Stimulated activated CD4-positive, alpha-beta T cell treated with anti-CD3 and anti-CD28 coated beads, Interleukin-12 subunit alpha, Interleukin-12 subunit beta, amount 100 ng/mL, for 4 hours (primary cell): ENCODE data around the gene DHX30.
"Not testable (repeated sequence)": the region's sequence is repeated elsewhere in the genome, so short reads cannot be mapped to it uniquely, and the experiment has no call there.

Experiments used
- DNase-seq: peaks from one replicate; pipeline ENCODE4 v3.0.0-alpha.2; 2020

The DHX30 gene

DNA sequence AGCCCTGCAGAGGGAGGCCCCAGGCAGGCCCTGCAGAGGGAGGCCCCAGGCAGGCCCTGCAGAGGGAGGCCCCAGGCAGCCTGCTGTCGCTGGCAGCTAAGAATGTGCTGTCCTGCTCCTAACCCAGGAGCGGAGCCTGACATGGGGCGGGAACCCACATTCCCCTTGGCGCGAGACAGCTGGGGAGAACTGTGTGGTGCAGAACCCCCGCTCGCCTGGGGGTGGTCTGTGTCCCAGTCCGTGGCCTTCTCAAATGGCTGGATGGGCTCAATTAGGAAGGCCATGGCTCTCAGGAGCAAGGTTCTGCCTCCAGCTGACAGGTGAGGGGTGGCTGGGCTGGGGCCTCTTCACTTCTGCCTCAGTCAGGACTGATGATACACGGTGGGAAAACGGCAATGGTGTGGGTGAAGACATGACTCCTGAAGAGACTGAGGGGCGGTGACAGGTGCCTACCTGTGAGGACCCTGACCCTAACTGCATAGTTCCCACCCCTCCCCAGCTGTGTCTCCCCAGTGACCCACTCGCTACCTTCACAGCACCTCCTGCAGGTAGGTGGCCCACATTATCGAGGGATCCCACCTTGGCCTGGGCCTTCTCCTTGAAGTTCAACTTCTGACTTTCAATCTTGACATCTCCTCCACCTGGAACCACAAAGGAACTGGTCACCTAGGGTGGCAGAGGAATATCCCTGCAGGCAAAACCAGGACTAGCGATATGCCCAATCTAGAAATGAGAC is 52.0 kb downstream of the DHX30 start:
- no peak for DNase-seq

DNA sequence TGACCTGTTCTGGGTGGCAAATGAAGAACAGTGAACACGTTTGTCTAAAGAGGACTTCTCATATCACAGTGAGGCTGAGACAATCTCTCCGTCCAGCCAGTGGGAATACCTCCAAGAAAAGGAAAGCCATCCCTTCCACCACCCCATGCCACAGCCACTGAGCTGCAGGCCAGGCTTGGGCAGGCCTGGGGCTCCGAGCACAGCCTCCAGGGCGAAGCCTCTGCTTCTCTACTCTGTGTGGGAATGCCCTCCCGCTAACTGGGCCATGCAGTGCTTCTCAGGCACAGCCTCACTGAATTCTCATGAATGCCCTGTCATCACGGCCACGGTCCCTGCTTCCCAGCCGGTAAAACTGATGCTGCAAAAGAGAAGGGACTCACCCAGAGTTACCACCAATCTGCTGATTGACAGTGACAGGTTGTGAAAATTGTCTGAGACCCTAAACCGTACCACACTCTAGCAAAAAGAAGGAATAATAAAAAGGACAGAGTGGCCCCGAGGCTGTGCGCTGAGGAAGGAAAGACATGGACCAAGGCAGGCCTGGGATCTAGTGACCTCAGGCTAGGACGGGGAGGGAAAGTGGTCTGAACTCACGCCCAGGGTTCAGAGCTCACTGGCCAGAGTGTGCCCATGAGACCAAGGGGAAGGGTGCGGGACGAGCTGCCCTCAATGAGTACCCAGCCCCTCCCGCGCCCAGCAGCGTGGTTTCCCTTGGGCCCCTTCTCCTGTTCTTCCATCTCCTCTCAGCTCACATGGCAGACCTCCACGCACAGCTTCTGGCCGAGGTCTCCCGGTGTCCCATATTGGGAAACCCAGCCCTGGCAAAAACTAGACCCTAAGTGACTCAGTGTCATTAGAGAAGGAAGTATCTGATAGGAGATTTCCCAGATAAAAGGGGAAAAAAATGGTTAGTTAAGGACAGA is 52.8 kb downstream of the DHX30 start:
- DNase-seq, result no peak

DNA sequence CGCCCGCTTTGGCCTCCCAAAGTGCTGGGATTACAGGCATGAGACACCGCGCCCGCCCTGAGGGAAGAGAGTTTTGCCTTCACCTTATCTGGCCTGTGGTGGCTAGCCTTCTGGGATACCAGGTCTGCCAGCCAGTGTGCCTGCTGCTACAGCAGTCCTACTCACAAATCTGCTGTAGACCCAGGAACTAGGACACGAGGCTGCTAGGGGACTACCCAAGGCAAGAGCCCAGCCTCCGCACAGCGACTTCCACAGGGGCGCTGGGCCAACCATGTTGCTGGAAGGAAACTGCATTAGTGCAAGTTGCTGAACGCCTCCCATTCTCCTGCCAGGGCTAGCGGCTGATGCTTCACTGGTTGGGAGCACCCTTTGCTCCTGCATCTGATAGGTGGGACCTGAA is 53.7 kb downstream of the DHX30 start:
- no peak for DNase-seq

DNA sequence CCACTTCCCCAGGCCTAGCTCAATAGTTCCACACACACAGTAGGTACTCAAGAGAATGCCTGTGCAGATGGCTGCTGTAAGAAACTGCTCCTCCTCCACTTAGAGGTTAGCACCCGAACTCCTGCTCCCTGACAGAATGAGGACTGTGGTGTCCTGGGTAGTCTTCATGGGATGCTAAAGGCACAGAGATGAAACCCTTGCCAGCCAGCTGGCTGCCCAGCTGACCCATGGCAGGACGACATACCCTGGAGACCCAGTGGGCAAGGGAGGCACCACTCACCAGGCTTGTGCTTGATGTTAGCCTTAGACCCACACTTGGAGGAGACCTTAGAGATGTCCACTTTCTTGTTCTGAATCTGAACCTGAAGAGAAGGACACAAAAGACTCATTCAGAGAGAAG is 54.2 kb downstream of the DHX30 start:
- DNase-seq, result no peak

DNA sequence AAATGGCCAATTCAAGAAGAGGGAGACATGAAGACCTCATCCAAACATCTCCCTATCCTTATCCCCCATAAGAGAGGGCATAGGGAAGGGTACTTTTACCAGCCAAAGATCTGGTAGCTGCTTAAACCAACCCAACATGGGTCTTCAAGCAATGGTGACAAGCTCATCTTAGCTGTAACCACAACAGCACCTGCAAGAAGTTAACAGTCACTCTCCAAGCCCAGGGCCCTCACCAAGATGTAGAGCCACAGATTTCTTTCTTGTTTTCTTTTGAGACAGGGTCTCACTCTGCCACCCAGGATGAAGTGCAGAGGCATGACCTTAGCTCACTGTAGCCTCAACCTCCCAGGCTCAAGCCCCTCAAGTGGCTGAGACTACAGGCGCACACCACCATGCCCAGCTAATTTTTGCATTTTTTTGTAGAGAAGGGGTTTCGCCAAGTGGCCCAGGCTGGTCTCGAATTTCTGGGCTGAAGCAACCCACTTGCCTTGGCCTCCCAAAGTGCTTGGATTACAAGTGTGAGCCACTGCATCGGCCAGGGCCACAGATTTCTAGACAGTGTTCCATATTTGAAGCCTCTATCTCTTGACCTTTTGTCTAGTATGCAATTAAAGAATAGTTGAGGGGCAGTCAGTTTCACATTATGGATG is 57.1 kb downstream of the DHX30 start:
- DNase-seq, result no peak

DNA sequence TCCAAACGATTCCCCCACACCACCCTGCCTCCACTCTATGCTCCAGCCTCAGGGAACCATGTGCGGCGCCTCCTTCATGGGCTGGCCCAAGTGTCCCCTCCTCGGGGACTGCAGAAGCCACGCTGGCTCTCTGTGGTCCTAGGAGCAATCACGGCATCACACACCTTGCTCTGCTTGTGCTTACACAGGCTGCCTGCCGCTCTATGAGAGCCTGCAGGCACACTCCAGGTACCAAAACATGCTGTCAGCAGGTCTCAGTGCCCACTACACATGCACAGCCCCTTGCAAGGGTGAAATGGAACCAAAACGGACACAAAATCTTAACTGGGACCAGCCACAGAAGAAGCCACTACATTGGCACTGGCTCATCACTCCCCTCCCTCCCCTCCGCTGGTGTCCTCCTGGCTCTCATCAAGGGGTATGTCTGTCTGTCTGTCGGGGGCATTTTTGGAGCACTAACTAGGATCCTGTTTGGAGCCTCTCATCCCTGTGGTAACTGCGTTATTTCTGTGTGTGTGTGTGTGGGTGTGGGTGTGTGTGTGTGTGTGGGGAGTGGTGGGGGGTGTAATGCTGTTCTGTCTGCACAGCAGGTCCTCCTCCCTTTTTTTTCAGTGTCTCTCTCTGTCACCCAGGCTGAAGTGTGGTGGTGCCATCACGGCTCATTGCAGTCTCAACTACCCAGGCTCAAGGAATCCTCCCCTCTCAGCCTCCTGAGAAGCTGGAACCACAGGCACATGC is 60.6 kb downstream of the DHX30 start:
- no peak for DNase-seq

DNA sequence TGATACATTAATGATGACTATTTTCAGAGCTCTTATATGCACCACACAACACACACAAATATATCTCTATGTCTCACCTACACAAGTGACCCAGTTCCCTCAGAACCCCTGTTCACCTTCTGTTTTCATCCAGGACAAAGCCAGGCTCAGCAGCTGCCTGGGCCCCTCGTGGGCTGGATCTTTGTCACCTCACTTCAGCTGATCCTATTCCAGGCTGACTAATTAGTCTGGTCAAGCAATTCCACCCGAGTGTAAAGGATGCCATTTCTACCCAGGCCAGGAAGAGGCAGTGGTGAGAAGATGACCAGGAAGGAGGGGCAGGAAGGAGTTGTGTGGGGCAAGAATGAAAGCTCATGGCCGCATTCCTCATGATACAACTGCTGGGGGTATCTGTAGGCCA is 62.3 kb downstream of the DHX30 start:
- DNase-seq, result no peak

DNA sequence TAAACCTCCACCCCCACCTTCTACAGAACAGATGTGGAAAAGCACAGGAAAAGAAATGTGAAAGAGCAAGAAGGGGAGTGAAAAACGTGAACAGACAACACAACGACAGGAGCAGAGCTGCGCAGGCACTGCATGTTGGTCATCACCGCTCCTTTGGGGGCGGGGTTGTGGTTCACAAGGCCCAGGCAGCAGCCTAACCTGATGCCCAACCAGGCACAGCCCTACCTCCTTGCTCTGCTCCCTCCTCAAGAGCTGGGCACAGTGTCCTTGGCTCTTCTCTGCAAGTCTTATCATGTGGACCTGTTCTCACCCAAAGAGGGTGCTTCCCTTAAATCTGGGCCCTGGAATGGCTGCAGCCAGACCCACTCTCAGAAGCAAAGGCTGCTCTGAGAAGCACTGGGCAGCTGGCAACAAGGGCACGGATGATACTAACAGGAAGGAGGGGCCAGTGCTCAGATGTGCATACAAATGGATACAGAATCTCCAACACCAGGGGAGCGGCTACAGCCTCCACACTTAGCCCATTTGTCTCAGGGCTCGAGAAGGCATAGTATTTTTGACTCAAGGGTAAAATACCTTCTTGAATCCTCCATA is 64.6 kb downstream of the DHX30 start:
- DNase-seq, result no peak

DNA sequence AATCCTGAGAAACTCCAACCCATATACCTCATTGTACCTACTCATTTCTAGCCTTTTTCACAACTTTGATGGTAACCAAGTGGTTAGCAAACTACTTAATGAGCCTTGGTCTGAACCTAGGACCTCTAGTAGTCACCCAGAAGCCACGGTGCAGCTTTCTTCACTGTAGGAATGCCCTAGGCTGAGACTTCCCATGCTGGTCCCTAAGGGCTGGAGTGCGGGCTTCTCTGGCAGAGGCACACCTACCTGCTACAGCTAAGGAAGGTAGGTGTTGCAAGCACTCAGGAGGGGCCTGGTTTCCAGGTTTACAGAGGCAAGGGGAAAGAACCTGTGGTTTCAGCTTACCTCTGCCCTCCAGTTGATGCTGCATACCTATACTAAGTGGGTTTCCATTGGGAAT is 65.4 kb downstream of the DHX30 start:
- no peak for DNase-seq

DNA sequence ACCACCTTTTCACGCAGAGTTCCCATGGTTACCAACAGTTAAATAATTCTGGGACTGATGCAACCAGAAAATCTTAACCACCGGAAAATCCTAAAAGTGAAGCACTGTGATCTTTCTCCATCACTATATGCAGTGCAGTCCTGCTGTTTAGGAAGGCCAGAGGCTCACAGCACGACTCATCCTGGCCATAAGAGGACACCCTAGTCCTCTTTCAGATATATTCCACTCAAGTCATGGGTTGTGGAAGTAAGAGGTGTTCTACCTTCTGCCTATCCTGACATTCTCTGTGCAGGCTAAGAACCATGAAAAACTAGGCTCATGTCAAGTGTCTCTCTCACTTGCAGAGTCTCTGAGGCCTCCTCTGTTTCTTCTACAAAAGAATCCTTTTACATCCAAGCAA is 67.2 kb downstream of the DHX30 start:
- DNase-seq, result no peak

DNA sequence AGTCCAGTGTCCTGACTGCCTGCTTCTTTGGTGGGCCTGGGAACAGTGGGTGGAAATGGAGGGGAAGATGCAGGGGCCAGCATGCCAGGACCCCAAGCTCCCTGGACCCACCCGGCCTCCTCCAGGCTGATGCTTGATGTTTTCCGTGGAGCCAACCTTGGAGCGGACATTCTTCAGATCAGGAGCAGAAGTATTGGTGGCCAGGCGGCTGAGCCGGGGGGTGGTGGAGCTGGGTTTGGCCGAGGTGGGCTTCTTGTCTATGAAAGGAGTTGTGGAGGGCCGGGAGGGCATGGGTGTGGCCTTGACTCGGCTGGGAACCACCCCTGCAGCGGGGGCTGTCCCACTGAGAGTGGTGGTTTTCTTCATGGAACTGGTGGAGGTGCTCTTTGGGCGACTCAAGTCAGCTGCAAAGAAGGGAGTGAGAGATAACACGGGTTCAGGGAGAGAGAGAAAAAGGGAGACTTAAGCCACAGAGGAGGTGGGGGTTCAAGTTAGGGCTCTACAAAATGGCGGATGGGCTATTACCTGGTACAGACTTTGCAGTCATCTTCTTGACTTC is 67.8 kb downstream of the DHX30 start:
- no peak for DNase-seq

DNA sequence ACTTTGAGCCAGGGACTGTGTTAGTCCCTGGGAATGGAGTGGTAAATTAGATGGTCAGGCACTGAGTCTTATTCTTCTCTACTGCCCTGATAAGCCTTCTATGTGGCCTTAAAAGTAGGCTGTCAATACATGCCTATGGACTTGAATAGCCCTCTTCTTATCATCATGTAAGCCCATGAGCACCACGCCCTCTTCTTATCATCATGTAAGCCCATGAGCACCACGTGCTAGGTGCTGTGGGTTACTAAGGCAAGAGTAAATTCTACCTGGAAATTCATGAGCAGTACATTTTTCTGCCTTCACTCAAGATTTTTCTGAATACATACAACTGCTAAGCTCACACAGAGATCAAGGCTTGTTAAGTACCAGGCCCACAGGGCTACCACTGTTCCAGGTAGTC is 68.5 kb downstream of the DHX30 start:
- DNase-seq, result no peak

DNA sequence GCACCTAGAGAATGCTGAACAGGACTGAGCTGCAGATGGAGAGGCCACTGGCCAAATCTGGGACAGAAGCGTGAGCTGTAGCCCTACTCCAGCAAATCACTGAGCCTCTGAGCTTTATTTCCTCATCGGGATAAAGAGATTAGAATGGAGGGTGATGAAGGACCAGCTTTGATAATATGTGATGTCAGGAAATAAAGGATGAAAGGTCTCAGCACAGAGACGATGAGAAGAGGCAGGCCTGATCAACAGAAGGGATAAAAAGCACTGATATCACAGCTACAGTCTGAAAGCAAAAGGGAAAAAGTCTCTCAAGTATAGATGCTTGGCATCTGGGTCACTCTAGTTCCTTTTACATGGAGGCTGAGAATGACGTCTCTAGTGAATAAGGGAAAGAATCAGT is 70.0 kb downstream of the DHX30 start:
- DNase-seq, result no peak

DNA sequence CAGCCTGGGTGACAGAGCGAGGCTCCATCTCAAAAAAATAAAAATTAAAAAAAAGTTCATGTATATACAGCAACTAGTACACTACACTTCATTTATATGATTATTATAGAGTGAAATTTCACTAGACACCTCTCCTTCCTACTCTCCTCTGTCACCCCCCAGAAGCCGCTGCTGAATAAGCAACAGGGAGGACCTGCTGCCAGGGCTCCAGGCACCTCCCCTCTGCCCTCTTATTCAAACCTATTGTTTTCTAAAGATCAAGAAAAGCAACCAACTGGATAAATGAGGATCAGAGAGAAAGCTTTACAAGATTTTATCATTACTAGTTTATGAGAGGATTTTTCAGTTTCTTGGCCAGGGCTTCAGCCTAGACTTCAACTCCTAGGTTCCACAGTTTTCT is 71.5 kb downstream of the DHX30 start:
- no peak for DNase-seq

DNA sequence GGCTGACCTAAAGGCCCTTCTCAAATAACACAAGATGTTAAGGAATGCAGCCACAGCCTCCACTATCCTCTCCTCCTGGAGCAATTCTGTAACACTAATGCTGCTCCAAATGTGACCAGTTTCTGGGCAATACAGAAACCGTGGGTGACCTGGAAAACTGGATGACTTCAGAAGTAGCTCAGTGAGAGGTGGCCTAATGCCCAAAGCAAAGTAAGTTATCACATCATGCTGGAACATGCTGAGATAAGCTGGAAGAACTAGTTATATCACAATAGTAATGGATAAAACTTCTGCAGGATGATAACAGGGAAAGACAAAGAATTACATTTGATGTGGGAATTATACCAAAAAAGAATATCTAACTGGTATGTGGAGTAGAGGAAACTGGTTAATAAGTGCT is 72.0 kb downstream of the DHX30 start:
- DNase-seq, result no peak

DNA sequence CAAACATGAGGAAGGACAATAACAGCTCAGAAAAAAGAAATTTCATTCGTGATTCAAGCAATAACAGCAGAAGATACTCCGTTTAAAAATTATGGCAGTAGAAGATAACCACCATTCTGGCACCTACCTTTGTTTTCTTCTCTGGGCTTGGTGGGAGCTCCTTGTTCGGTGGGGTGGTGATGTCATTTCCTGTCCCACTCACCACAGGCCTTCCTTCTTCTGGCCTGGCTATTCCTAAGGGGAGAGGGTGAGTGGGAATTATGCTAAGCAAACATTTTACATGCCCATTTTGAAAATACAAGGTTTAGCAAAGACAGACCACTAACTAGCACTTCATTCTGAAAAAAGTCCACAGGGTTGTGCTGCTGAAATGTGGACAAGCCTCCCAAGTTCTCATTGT is 74.4 kb downstream of the DHX30 start:
- no peak for DNase-seq

DNA sequence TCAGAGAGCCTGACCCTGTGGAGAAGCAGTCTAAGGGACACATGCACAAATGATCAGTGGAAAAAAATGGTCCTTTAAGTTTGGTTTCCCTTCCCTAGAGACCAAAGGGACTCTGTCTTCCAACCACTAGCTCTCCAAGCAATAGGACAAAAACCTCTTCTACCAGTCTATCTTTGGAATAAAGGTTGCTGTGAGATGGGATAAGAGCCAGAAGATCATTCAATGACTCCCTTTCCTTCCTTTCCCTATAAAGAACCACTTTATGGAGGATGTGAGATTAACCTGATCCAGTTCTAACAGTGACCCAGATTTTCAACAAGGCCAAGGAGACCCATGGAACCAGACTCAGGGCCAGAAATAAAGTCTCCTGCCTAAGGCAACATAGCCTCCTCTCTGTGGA is 74.8 kb downstream of the DHX30 start:
- DNase-seq, result no peak

DNA sequence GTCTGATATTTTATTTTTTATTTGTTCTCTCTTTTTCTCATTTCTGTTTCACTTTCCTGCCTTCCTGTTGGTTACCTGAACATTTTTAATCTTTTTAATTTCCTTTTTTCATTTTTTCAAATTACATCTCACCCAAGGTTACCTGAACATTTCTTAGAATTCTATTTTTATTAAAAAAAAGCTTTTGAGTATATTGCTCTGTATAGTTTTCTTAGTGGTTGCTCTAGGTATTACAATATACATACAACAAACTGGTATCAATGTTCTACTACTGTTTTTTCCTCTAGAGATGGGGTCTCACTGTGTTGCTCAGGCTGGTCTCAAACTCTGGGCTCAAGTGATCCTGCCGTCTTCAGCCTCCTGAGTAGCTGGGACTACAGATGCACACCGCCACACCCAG is 79.4 kb downstream of the DHX30 start:
- DNase-seq, result no peak

DNA sequence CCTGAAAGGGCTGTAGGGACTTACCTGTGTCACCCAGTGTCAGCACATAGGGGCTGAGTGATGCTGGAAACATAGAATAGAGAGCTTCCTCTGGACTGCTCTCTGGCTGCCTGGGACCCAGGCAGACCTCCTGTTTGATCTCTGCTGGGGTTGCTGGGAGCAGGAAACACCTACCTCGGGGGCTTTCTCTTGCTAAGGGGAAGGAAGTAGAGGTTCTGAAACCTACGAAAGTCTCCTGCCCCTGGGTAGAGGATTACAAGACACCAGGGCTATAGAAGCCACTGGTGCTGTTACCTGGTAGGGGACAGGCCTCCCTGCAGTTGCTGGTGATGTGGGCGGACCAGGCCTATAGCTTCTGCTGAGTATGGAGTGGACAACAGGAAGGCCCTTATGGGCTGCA is 81.7 kb downstream of the DHX30 start:
- no peak for DNase-seq

DNA sequence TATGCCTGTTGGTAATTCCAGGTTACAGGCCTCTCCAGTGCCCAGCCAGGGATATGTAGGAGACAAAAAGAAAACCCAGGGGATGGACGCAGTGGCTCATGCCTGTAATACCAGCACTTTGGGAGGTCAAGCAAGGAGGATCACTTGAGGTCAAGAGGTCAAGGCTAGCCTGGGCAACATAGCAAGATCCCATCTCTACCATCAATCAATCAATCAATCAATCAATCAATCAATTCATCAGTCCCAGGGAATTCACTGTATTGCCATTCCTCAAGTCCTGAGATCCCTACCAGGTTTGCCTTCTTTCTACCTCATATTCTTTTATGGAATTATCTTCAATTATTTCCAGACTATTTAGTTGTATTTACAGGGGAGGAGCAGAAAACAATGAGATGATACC is 82.2 kb downstream of the DHX30 start:
- DNase-seq, result no peak

DNA sequence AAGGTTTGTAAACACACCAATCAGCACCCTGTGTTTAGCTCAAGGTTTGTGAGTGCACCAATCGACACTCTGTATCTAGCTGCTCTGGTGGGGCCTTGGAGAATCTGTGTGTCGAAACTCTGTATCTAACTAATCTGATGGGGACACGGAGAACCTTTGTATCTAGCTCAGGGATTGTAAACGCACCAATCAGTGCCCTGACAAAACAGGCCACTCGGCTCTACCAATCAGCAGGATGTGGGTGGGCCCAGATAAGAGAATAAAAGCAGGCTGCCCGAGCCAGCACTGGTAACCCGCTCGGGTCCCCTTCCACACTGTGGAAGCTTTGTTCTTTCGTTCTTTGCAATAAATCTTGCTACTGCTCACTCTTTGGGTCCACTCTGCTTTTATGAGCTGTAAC is 85.1 kb downstream of the DHX30 start:
- not testable (repeated sequence) for DNase-seq

DNA sequence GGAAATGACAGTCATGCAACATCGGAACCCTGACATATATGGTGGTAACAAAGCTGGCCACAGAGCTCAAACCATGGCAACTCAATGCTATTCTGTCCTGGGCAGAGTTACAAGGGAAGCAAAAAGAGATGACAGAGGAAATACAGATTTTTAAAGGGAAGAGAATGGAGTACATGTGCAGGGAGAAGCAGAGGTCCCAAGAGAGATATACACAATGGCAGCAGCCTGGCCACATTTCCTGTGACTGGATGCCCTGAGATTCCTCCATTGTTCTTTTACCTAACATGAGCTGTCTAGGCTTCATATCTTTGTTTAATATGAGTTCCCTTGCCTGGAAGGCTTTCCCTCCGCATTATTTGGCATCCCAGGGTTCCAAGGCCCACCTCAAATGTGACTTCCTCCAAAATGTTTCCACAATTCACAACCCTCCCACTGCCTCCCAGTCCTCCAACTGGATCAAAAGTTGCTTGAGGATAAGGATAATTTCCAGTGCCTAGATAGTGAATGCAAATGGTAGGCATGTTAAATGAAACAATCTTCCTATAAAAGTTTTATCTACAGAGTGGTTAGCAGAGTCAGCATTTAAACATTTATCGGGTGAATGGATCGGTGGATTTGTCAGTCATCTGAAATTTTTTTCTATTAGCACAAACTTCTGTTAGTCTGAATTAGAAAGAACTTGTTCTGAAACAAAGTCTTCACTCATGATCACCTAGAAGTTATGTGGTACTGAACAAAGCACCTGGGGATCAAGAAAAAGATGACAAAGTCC is 86.2 kb downstream of the DHX30 start:
- DNase-seq, result no peak
